BE2C (cell line): ENCODE results near the gene STEAP1B. TPM values are rescaled to one million over a fixed set of nuclear protein-coding genes. Genes with fewer than 3 reads are reported as not detected.
"Not testable (repeated sequence)": the region's sequence is repeated elsewhere in the genome, so short reads cannot be mapped to it uniquely, and the experiment has no call there.

ENCODE experiments used
- DNase-seq: peaks from one replicate; pipeline ENCODE4 v3.0.0-alpha.2; 2020
- H3K27me3 ChIP-seq: fragments of 250-450 bp; sonication (Bioruptor Pico); 2 replicates; pipeline ENCODE4 v1.5.1; 2020; ENCODE audit warnings: mild to moderate bottlenecking
- H3K36me3 ChIP-seq: fragments of 250-450 bp; sonication (Bioruptor Pico); 2 replicates; pipeline ENCODE4 v1.5.1; 2020; ENCODE audit warnings: mild to moderate bottlenecking
- H3K4me1 ChIP-seq: fragments of 250-450 bp; sonication (Bioruptor Pico); 2 replicates; pipeline ENCODE4 v1.5.1; 2020
- H3K4me3 ChIP-seq: 2 replicates; pipeline ENCODE4 v1.5.1; 2011; ENCODE audit warnings: low read depth, low read length
- H3K9me3 ChIP-seq: fragments of 250-450 bp; sonication (Bioruptor Pico); 2 replicates; pipeline ENCODE4 v1.5.1; 2020
- CTCF ChIP-seq: IDR thresholded peaks from 2 replicates; pipeline ENCODE4 v1.5.1; 2012; ENCODE audit warnings: mild to moderate bottlenecking, low read depth, low read length
- polyA plus RNA-seq: library from polyadenylated mRNA; unstranded; fragments of >200 nt; gene quantifications from one replicate; pipeline ENCODE4 v1.2.1, GENCODE V29; 2012; ENCODE audit warnings: low read depth, missing spikeins; ENCODE audit not compliant: insufficient read length, insufficient read depth

The STEAP1B gene
- polyA plus RNA-seq, result 2.9 TPM

- H3K27me3 ChIP-seq, H3K36me3 ChIP-seq, H3K4me1 ChIP-seq, H3K9me3 ChIP-seq: not testable (repeated sequence)
- peak; percentile 96 for DNase-seq
- TF ChIP-seq CTCF, result peak; percentile 83
- H3K4me3 ChIP-seq, result peak within 1 kb of the TSS; percentile 46
Measured at GRCh38 chr7:22499888-22500689, at the start of gene STEAP1B. STEAP1B (minus strand) TSS chr7:22500188; CDS start chr7:22494855, 5,333 bp downstream.

- H3K4me3 ChIP-seq, result no peak overlapping the region
- no peak for TF ChIP-seq CTCF
- H3K36me3 ChIP-seq, result no peaks in the 10 kb centered on the region
- peaks cover 97% of the 10 kb centered on the region for H3K27me3 ChIP-seq
- no peaks in the 10 kb centered on the region for H3K9me3 ChIP-seq
- DNase-seq, result no peak
- no peaks in the 10 kb centered on the region for H3K4me1 ChIP-seq
Measured at GRCh38 chr7:22549051-22549450, 49.1 kb upstream of the STEAP1B start.

- no peak for TF ChIP-seq CTCF
- no peaks in the 10 kb centered on the region for H3K36me3 ChIP-seq
- H3K27me3 ChIP-seq, result peaks cover 94% of the 10 kb centered on the region
- no peak for DNase-seq
- no peak overlapping the region for H3K4me3 ChIP-seq
- no peaks in the 10 kb centered on the region for H3K4me1 ChIP-seq
- no peaks in the 10 kb centered on the region for H3K9me3 ChIP-seq
Measured at GRCh38 chr7:22548313-22548712, 48.3 kb upstream of the STEAP1B start.

- no peak for TF ChIP-seq CTCF
- no peaks in the 10 kb centered on the region for H3K4me1 ChIP-seq
- no peak overlapping the region for H3K4me3 ChIP-seq
- no peaks in the 10 kb centered on the region for H3K9me3 ChIP-seq
- peaks cover 89% of the 10 kb centered on the region for H3K27me3 ChIP-seq
- H3K36me3 ChIP-seq, result no peaks in the 10 kb centered on the region
- DNase-seq, result no peak
Measured at GRCh38 chr7:22546769-22547168, 46.8 kb upstream of the STEAP1B start.

- Histone ChIP-seq H3K4me3 (no peak overlapping the region), H3K36me3 (no peaks in the 10 kb centered on the region), H3K27me3 (peaks cover 87% of the 10 kb centered on the region), H3K4me1 (no peaks in the 10 kb centered on the region), H3K9me3 (no peaks in the 10 kb centered on the region)
- DNase-seq, result no peak
- TF ChIP-seq CTCF, result no peak
Measured at GRCh38 chr7:22545529-22545928, 45.5 kb upstream of the STEAP1B start.

- Histone ChIP-seq H3K9me3 (no peaks in the 10 kb centered on the region), H3K4me1 (no peaks in the 10 kb centered on the region), H3K36me3 (no peaks in the 10 kb centered on the region), H3K27me3 (peaks cover 74% of the 10 kb centered on the region), H3K4me3 (no peak overlapping the region)
- no peak for TF ChIP-seq CTCF
- DNase-seq, result no peak
Measured at GRCh38 chr7:22544245-22544644, 44.3 kb upstream of the STEAP1B start.
